Neuronal stem cell (in vitro differentiated cells): ENCODE data around the gene RBMX.

Experiments used
- DNase-seq: peaks from one replicate; pipeline ENCODE4 v3.0.0-alpha.2; 2013; ENCODE audit warnings: low spot score
- H2AFZ ChIP-seq: one replicate; pipeline ENCODE4 v1.6.1; 2013; ENCODE audit warnings: mild to moderate bottlenecking, low read length, inconsistent platforms
- H2AK5ac ChIP-seq: 2 replicates; pipeline ENCODE4 v1.6.1; 2013; ENCODE audit warnings: low read depth, mild to moderate bottlenecking, inconsistent platforms, low read length, moderate library complexity, mixed read lengths
- H2BK120ac ChIP-seq: 2 replicates; pipeline ENCODE4 v1.6.1; 2013; ENCODE audit warnings: low read depth, mild to moderate bottlenecking, inconsistent platforms, low read length, moderate library complexity, mixed read lengths
- H2BK12ac ChIP-seq: one replicate; pipeline ENCODE4 v1.6.1; 2013; ENCODE audit warnings: low read length, inconsistent platforms
- H2BK15ac ChIP-seq: 2 replicates; pipeline ENCODE4 v1.6.1; 2013; ENCODE audit warnings: mild to moderate bottlenecking, low read length, inconsistent platforms, mixed read lengths
- H2BK5ac ChIP-seq: one replicate; pipeline ENCODE4 v1.6.1; 2013; ENCODE audit warnings: inconsistent platforms, mild to moderate bottlenecking, low read length, moderate library complexity
- H3K14ac ChIP-seq: one replicate; pipeline ENCODE4 v1.6.1; 2013; ENCODE audit warnings: low read length, inconsistent platforms
- H3K18ac ChIP-seq: 2 replicates; pipeline ENCODE4 v1.6.1; 2013; ENCODE audit warnings: low read length, inconsistent platforms
- H3K23ac ChIP-seq: 2 replicates; pipeline ENCODE4 v1.6.1; 2013; ENCODE audit warnings: low read depth, mild to moderate bottlenecking, mixed read lengths, low read length, inconsistent platforms; ENCODE audit not compliant: poor library complexity
- H3K27ac ChIP-seq: replicated peaks from 3 replicates; pipeline ENCODE4 v1.5.1; 2013; ENCODE audit warnings: low read length, inconsistent platforms
- H3K27me3 ChIP-seq, 3 experiments: 2 replicates each; pipeline ENCODE4 v1.6.1; 2013; ENCODE audit warnings: low read length in 3 of 3, mild to moderate bottlenecking in 2 of 3, inconsistent platforms in 1 of 3, low read depth in 1 of 3, mixed read lengths in 1 of 3, moderate library complexity in 1 of 3; ENCODE audit not compliant: control insufficient read depth in 3 of 3, insufficient read depth in 3 of 3
- H3K36me3 ChIP-seq, 2 donors: replicated peaks in 1 of 2; 2 replicates each; pipeline ENCODE4 v1.6.1; 2013; ENCODE audit warnings: low read length in 2 of 2; ENCODE audit not compliant: control insufficient read depth in 2 of 2, insufficient read depth in 2 of 2
- H3K4ac ChIP-seq: 2 replicates; pipeline ENCODE4 v1.6.1; 2013; ENCODE audit warnings: inconsistent platforms, mild to moderate bottlenecking, low read length, moderate library complexity
- H3K4me1 ChIP-seq, 2 donors: 1 replicate in 1 of 2; 2 replicates in 1 of 2; pipeline ENCODE4 v1.6.1; 2013; ENCODE audit warnings: low read length in 2 of 2, low read depth in 1 of 2; ENCODE audit not compliant: control insufficient read depth in 2 of 2, insufficient read depth in 1 of 2
- H3K4me2 ChIP-seq: one replicate; pipeline ENCODE4 v1.6.1; 2013; ENCODE audit warnings: mild to moderate bottlenecking, low read length, inconsistent platforms; ENCODE audit not compliant: insufficient read depth, poor library complexity, severe bottlenecking
- H3K4me3 ChIP-seq, 2 donors: 2 replicates each; pipeline ENCODE4 v1.5.1; 2013; ENCODE audit warnings: low read length in 2 of 2, mild to moderate bottlenecking in 2 of 2, inconsistent platforms in 1 of 2, moderate library complexity in 1 of 2
- H3K79me1 ChIP-seq: one replicate; pipeline ENCODE4 v1.6.1; 2013; ENCODE audit warnings: low read depth, mild to moderate bottlenecking, inconsistent platforms, low read length, moderate library complexity
- H3K9ac ChIP-seq: one replicate; pipeline ENCODE4 v1.6.1; 2013; ENCODE audit warnings: mild to moderate bottlenecking, low read depth, low read length, inconsistent platforms; ENCODE audit not compliant: poor library complexity
- H3K9me3 ChIP-seq, 2 donors: replicated peaks in 1 of 2; 2 replicates each; pipeline versions ENCODE3 to v1.6.1; 2013; ENCODE audit warnings: low read length in 2 of 2, mild to moderate bottlenecking in 2 of 2, inconsistent platforms in 1 of 2, low read depth in 1 of 2, mixed read lengths in 1 of 2, moderate library complexity in 1 of 2; ENCODE audit not compliant: control insufficient read depth in 2 of 2, insufficient read depth in 1 of 2
- H4K8ac ChIP-seq: one replicate; pipeline ENCODE4 v1.6.1; 2013; ENCODE audit warnings: low read depth, mild to moderate bottlenecking, inconsistent platforms, low read length, moderate library complexity
- H4K91ac ChIP-seq: one replicate; pipeline ENCODE4 v1.6.1; 2013; ENCODE audit warnings: low read length, low read depth, mild to moderate bottlenecking, inconsistent platforms; ENCODE audit not compliant: poor library complexity
- WGBS, 2 donors: extraction: QIAGEN DNeasy Blood & Tissue Kit; methylation state at CpG; one replicate each; pipeline ENCODE4 v1.1.7; 2013; ENCODE audit warnings: missing lambda C conversion rate in 2 of 2, mixed read lengths in 1 of 2; ENCODE audit not compliant: insufficient read length in 2 of 2, insufficient replicate concordance in 1 of 2; ENCODE audit errors: extremely low coverage in 2 of 2; 5-methylcytosine and 5-hydroxymethylcytosine counted together

RBMX gene

GRCh38 chrX:136847874-136848273, 32.7 kb downstream of the RBMX start:
- H3K9me3 ChIP-seq, result peaks cover 0 to 5% of the 10 kb centered on the region in 2 donors
- peaks cover 2% of the 10 kb centered on the region for H3K79me1 ChIP-seq
- H3K18ac ChIP-seq, result no peak overlapping the region
- no peak overlapping the region for H3K4me2 ChIP-seq
- H2BK15ac ChIP-seq, result no peak overlapping the region
- no peak overlapping the region for H2BK120ac ChIP-seq
- no CpG with 5 or more reads among the region's 2 CpGs for WGBS, 2 donors
- no peak overlapping the region for H2AK5ac ChIP-seq
- H3K4ac ChIP-seq, result no peak overlapping the region
- H3K9ac ChIP-seq, result no peak overlapping the region
- H4K8ac ChIP-seq, result no peak overlapping the region
- no peak overlapping the region for H4K91ac ChIP-seq
- H2AFZ ChIP-seq, result no peak overlapping the region
- H3K4me1 ChIP-seq, result no peaks in the 10 kb centered on the region
- no peak for DNase-seq
- no peak overlapping the region for H3K14ac ChIP-seq
- no peak overlapping the region for H3K27ac ChIP-seq
- H3K4me3 ChIP-seq, result no peak overlapping the region
- no peak overlapping the region for H3K23ac ChIP-seq
- no peak overlapping the region for H2BK5ac ChIP-seq
- peaks cover 13 to 74% of the 10 kb centered on the region in 2 donors for H3K36me3 ChIP-seq
- H2BK12ac ChIP-seq, result no peak overlapping the region
- no peaks in the 10 kb centered on the region for H3K27me3 ChIP-seq

GRCh38 chrX:136839196-136839595, 41.3 kb downstream of the RBMX start:
- Histone ChIP-seq H3K18ac (no peak overlapping the region), H2BK12ac (no peak overlapping the region), H3K23ac (no peak overlapping the region), H3K4me3 (no peak overlapping the region), H2BK15ac (no peak overlapping the region), H2BK5ac (no peak overlapping the region), H4K91ac (no peak overlapping the region), H3K4me1 (no peaks in the 10 kb centered on the region), H3K27ac (no peak overlapping the region), H2BK120ac (no peak overlapping the region), H4K8ac (no peak overlapping the region), H3K14ac (no peak overlapping the region), H2AFZ (no peak overlapping the region), H3K4ac (no peak overlapping the region), H2AK5ac (no peak overlapping the region), H3K4me2 (no peak overlapping the region), H3K9me3 (no peaks in the 10 kb centered on the region), H3K36me3 (peaks cover 3 to 35% of the 10 kb centered on the region in 2 donors), H3K27me3 (no peaks in the 10 kb centered on the region), H3K79me1 (no peaks in the 10 kb centered on the region), H3K9ac (no peak overlapping the region)
- DNase-seq, result no peak
- no CpG with 5 or more reads among the region's 1 CpG for WGBS, 2 donors

- no peak overlapping the region for H3K27ac ChIP-seq
- no peak overlapping the region for H3K14ac ChIP-seq
- H2AFZ ChIP-seq, result no peak overlapping the region
- H2BK12ac ChIP-seq, result no peak overlapping the region
- no peaks in the 10 kb centered on the region for H3K4me1 ChIP-seq
- H2BK15ac ChIP-seq, result no peak overlapping the region
- no peak for DNase-seq
- H2BK120ac ChIP-seq, result no peak overlapping the region
- no peak overlapping the region for H3K23ac ChIP-seq
- no peak overlapping the region for H3K18ac ChIP-seq
- no peak overlapping the region for H2BK5ac ChIP-seq
- no peak overlapping the region for H3K4ac ChIP-seq
- no peak overlapping the region for H2AK5ac ChIP-seq
- H4K8ac ChIP-seq, result no peak overlapping the region
- no peak overlapping the region for H4K91ac ChIP-seq
- H3K4me3 ChIP-seq, result no peak overlapping the region
- H3K79me1 ChIP-seq, result no peaks in the 10 kb centered on the region
- peaks cover 0 to 9% of the 10 kb centered on the region in 2 donors for H3K36me3 ChIP-seq
- H3K9ac ChIP-seq, result no peak overlapping the region
- no CpG with 5 or more reads among the region's 4 CpGs for WGBS, 2 donors
- no peaks in the 10 kb centered on the region for H3K9me3 ChIP-seq
- H3K27me3 ChIP-seq, result no peaks in the 10 kb centered on the region
- H3K4me2 ChIP-seq, result no peak overlapping the region
These were observed 44.8 kb downstream of the RBMX start for GRCh38 chrX:136835761-136836160.

- Histone ChIP-seq H2AK5ac (no peak overlapping the region), H2BK5ac (no peak overlapping the region), H3K18ac (no peak overlapping the region), H3K36me3 (peaks cover 0 to 5% of the 10 kb centered on the region in 2 donors), H3K79me1 (no peaks in the 10 kb centered on the region), H3K4me1 (no peaks in the 10 kb centered on the region), H2BK120ac (no peak overlapping the region), H3K4ac (no peak overlapping the region), H2BK12ac (no peak overlapping the region), H3K27ac (no peak overlapping the region), H2BK15ac (no peak overlapping the region), H3K4me2 (no peak overlapping the region), H4K8ac (no peak overlapping the region), H2AFZ (no peak overlapping the region), H3K14ac (no peak overlapping the region), H3K23ac (no peak overlapping the region), H3K27me3 (no peaks in the 10 kb centered on the region), H3K9ac (no peak overlapping the region), H3K4me3 (no peak overlapping the region), H4K91ac (no peak overlapping the region), H3K9me3 (no peaks in the 10 kb centered on the region)
- WGBS, 2 donors, result no CpG with 5 or more reads among the region's 5 CpGs
- DNase-seq, result no peak
These were observed 51.1 kb downstream of the RBMX start for GRCh38 chrX:136829413-136829812.
